GM23338 (cell line): ENCODE results near the gene STIM1. TPM values are rescaled to one million over a fixed set of nuclear protein-coding genes. Genes with fewer than 3 reads are reported as not detected.

Experiments used
- ATAC-seq: fragments of 200-7000 bp; cut with Tn5 transposase; 3 replicates; pipeline ENCODE4 v1.9.1; 2020
- DNase-seq: peaks from one replicate; pipeline ENCODE4 v3.0.0-alpha.2; 2015; ENCODE audit warnings: low spot score
- H2AFZ ChIP-seq: fragments of 200-600 bp; sonication (generic); 2 replicates; pipeline ENCODE4 v1.8.0; 2016; ENCODE audit warnings: antibody characterized with exemption, mild to moderate bottlenecking, moderate library complexity
- H3F3A ChIP-seq: fragments of 200-600 bp; sonication (generic); replicated peaks from 2 replicates; pipeline ENCODE4 v1.8.0; 2017; ENCODE audit warnings: antibody characterized with exemption, mixed run types, low read depth
- H3K27ac ChIP-seq: fragments of 200-600 bp; sonication (generic); 2 replicates; pipeline ENCODE4 v1.6.1; 2016; ENCODE audit warnings: low read depth
- H3K27me3 ChIP-seq: fragments of 200-600 bp; sonication (generic); 2 replicates; pipeline ENCODE4 v1.8.0; 2016; ENCODE audit warnings: mild to moderate bottlenecking, mixed run types, moderate library complexity; ENCODE audit not compliant: insufficient read depth
- H3K36me3 ChIP-seq: fragments of 200-600 bp; sonication (generic); 2 replicates; pipeline ENCODE4 v1.8.0; 2016; ENCODE audit warnings: mild to moderate bottlenecking; ENCODE audit not compliant: insufficient read depth
- H3K4me1 ChIP-seq: fragments of 200-600 bp; sonication (generic); 2 replicates; pipeline ENCODE4 v1.8.0; 2016; ENCODE audit warnings: mild to moderate bottlenecking, moderate library complexity; ENCODE audit not compliant: insufficient read depth
- H3K4me2 ChIP-seq: fragments of 200-600 bp; sonication (generic); 2 replicates; pipeline ENCODE4 v1.7.1; 2017; ENCODE audit warnings: mixed run types
- H3K4me3 ChIP-seq: fragments of 200-600 bp; sonication (generic); 2 replicates; pipeline ENCODE4 v1.6.1; 2016; ENCODE audit warnings: mixed run types
- H3K79me2 ChIP-seq: fragments of 200-600 bp; sonication (generic); replicated peaks from 2 replicates; pipeline ENCODE4 v1.8.0; 2017; ENCODE audit warnings: mild to moderate bottlenecking; ENCODE audit not compliant: insufficient read depth
- H3K9me2 ChIP-seq: fragments of 200-600 bp; sonication (generic); 2 replicates; pipeline ENCODE4 v1.8.0; 2017; ENCODE audit not compliant: insufficient read depth
- H4K20me1 ChIP-seq: fragments of 200-600 bp; sonication (generic); replicated peaks from 2 replicates; pipeline ENCODE4 v1.8.0; 2017; ENCODE audit warnings: mild to moderate bottlenecking; ENCODE audit not compliant: insufficient read depth
- H3K27ac Mint-ChIP-seq: 2 replicates; pipeline ENCODE4 v1.8.0; 2020; ENCODE audit warnings: inconsistent platforms, mild to moderate bottlenecking, moderate library complexity, mixed read lengths
- H3K27me3 Mint-ChIP-seq: 3 replicates; pipeline ENCODE4 v1.8.0; 2022; ENCODE audit warnings: low read depth, mild to moderate bottlenecking, moderate library complexity, mixed read lengths, inconsistent platforms; ENCODE audit not compliant: insufficient read depth, poor library complexity
- H3K36me3 Mint-ChIP-seq: 3 replicates; pipeline ENCODE4 v1.8.0; 2021; ENCODE audit warnings: low read depth, mild to moderate bottlenecking, inconsistent platforms, moderate library complexity, mixed read lengths
- H3K4me1 Mint-ChIP-seq: 3 replicates; pipeline ENCODE4 v1.8.0; 2020; ENCODE audit warnings: mild to moderate bottlenecking, inconsistent platforms, mixed read lengths
- H3K4me3 Mint-ChIP-seq: 3 replicates; pipeline ENCODE4 v1.8.0; 2021; ENCODE audit warnings: moderate library complexity, mild to moderate bottlenecking, inconsistent platforms, mixed read lengths
- H3K9me3 Mint-ChIP-seq: 3 replicates; pipeline ENCODE4 v1.8.0; 2020; ENCODE audit warnings: moderate library complexity, mild to moderate bottlenecking, inconsistent platforms, mixed read lengths
- CREB1 ChIP-seq: fragments of 250-450 bp; sonication (Bioruptor Pico); IDR thresholded peaks from 2 replicates; pipeline ENCODE4 v1.5.0; 2020; ENCODE audit warnings: low read depth, mild to moderate bottlenecking, moderate library complexity
- EZH2 ChIP-seq: fragments of 200-600 bp; sonication (generic); IDR thresholded peaks from one replicate; pipeline ENCODE4 v1.8.0; 2017; ENCODE audit warnings: antibody characterized with exemption, mild to moderate bottlenecking, low read depth; ENCODE audit not compliant: unreplicated experiment
- EZH2phosphoT487 ChIP-seq: fragments of 200-600 bp; sonication (generic); IDR thresholded peaks from one replicate; pipeline ENCODE4 v1.8.1; 2018; ENCODE audit warnings: antibody characterized with exemption; ENCODE audit not compliant: unreplicated experiment
- JUNB ChIP-seq: IDR thresholded peaks from one replicate; pipeline ENCODE4 v1.6.1; 2016; ENCODE audit warnings: antibody characterized with exemption; ENCODE audit not compliant: unreplicated experiment
- POLR2AphosphoS5 ChIP-seq: IDR thresholded peaks from 2 replicates; pipeline ENCODE4 v1.6.1; 2016; ENCODE audit warnings: antibody characterized with exemption, low read depth
- STAT1 ChIP-seq: IDR thresholded peaks from one replicate; pipeline ENCODE4 v1.6.1; 2016; ENCODE audit warnings: antibody characterized with exemption; ENCODE audit not compliant: unreplicated experiment
- ZNF114 ChIP-seq: fragments of 250-450 bp; sonication (Bioruptor Pico); IDR thresholded peaks from 2 replicates; pipeline ENCODE4 v1.5.0; 2020; ENCODE audit warnings: mild to moderate bottlenecking, moderate library complexity
- ZNF331 ChIP-seq: fragments of 250-450 bp; sonication (Bioruptor Pico); IDR thresholded peaks from 2 replicates; pipeline ENCODE4 v1.5.0; 2020; ENCODE audit warnings: low read depth, mild to moderate bottlenecking, moderate library complexity
- polyA plus RNA-seq: library from polyadenylated mRNA; unstranded; fragments of >200 nt; fragmentation: Nextera tagmentation; extraction: Ambion mirVana; gene quantifications from 2 replicates; pipeline ENCODE4 v1.2.1, GENCODE V29; 2016
- total RNA-seq: library from RNA; depleted of rRNA; stranded (reverse); fragments of >200 nt; shearing (Covaris generic); gene quantifications from 2 replicates; pipeline ENCODE4 v1.2.3, GENCODE V29; 2014
- TF ChIP-seq, protein P1 (sequence below): IDR thresholded peaks from 2 replicates; pipeline ENCODE4 v1.6.1; 2016; ENCODE audit warnings: antibody characterized with exemption
- TF ChIP-seq, protein P2 (sequence below), 2 experiments: fragments of 200-600 bp in 1 of 2; sonication (generic) in 1 of 2; conservative IDR thresholded peaks; 2 replicates each; pipeline versions ENCODE4 v1.5.1 to v1.6.1; 2016 to 2017; ENCODE audit warnings: antibody characterized with exemption in 2 of 2, low read depth in 2 of 2, mild to moderate bottlenecking in 2 of 2, moderate library complexity in 1 of 2
- TF ChIP-seq, protein P3 (sequence below): fragments of 250-450 bp; sonication (Bioruptor Pico); IDR thresholded peaks from 2 replicates; pipeline ENCODE4 v1.5.0; 2020; ENCODE audit warnings: mild to moderate bottlenecking, moderate library complexity
- TF ChIP-seq, protein P4 (sequence below): IDR thresholded peaks from one replicate; pipeline ENCODE4 v1.6.1; 2018; ENCODE audit warnings: antibody characterized with exemption; ENCODE audit not compliant: unreplicated experiment

The STIM1 gene
- total and polyA plus RNA-seq, 2 experiments from 2014 or later = 3.5 to 14.0 TPM

DNA sequence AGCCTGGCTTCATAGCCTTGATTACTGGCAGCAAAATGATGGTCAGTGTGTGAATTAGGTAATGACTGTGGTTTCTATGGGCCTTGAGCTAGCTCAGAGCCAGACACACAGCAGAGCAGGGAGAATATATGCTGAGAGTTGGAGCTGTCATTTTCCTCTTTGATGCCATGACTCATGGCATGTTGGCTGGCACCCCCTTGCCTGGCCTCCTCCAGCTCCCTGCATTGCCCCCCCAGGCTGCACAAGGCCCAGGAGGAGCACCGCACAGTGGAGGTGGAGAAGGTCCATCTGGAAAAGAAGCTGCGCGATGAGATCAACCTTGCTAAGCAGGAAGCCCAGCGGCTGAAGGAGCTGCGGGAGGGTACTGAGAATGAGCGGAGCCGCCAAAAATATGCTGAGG, 218.8 kb downstream of the STIM1 start (continued):
- TF ChIP-seq, protein P1, sequence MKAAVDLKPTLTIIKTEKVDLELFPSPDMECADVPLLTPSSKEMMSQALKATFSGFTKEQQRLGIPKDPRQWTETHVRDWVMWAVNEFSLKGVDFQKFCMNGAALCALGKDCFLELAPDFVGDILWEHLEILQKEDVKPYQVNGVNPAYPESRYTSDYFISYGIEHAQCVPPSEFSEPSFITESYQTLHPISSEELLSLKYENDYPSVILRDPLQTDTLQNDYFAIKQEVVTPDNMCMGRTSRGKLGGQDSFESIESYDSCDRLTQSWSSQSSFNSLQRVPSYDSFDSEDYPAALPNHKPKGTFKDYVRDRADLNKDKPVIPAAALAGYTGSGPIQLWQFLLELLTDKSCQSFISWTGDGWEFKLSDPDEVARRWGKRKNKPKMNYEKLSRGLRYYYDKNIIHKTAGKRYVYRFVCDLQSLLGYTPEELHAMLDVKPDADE = no peak
- TF ChIP-seq POLR2AphosphoS5 = no peak
- TF ChIP-seq EZH2 = no peak
- no peak for TF ChIP-seq STAT1
- TF ChIP-seq ZNF331 = no peak
- TF ChIP-seq, protein P2, sequence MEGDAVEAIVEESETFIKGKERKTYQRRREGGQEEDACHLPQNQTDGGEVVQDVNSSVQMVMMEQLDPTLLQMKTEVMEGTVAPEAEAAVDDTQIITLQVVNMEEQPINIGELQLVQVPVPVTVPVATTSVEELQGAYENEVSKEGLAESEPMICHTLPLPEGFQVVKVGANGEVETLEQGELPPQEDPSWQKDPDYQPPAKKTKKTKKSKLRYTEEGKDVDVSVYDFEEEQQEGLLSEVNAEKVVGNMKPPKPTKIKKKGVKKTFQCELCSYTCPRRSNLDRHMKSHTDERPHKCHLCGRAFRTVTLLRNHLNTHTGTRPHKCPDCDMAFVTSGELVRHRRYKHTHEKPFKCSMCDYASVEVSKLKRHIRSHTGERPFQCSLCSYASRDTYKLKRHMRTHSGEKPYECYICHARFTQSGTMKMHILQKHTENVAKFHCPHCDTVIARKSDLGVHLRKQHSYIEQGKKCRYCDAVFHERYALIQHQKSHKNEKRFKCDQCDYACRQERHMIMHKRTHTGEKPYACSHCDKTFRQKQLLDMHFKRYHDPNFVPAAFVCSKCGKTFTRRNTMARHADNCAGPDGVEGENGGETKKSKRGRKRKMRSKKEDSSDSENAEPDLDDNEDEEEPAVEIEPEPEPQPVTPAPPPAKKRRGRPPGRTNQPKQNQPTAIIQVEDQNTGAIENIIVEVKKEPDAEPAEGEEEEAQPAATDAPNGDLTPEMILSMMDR (conservative IDR thresholded peaks at IDR 0.05; ENCODE audit: low read depth in 2 of 2) = no peak
- no peak for TF ChIP-seq EZH2phosphoT487
- TF ChIP-seq ZNF114 (CRISPR knock-in tag) = no peak

DNA sequence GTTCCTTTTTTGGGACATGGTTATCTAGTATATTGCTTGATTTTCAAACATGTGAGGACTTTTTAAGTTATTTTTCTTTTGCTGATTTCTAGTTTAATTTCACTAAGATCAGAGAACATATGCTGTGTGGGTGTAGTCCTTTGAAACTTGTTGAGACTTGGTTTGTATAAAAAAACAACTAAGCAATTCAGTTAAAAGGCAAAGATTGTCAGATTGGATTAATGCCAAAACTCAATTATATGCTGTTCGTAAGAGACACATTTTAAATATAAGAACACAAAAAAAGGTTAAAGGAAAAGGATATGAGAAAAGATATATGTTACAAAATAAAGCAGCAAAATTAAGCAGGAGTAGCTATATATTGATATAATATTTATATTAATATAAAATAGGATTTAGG, 221.3 kb downstream of the STIM1 start:
- Histone ChIP-seq H2AFZ (no peak overlapping the region), H3F3A (no peaks in the 10 kb centered on the region), H3K79me2 (no peaks in the 10 kb centered on the region), H3K27me3 (no peaks in the 10 kb centered on the region), H3K4me1 (no peaks in the 10 kb centered on the region), H3K4me2 (no peak overlapping the region), H3K36me3 (no peaks in the 10 kb centered on the region), H3K4me3 (no peak overlapping the region), H4K20me1 (no peaks in the 10 kb centered on the region), H3K9me2 (no peaks in the 10 kb centered on the region), H3K27ac (no peak overlapping the region)
- Mint-ChIP-seq H3K27ac (no peak overlapping the region), H3K36me3 (no peaks in the 10 kb centered on the region), H3K9me3 (no peaks in the 10 kb centered on the region), H3K4me3 (no peak overlapping the region), H3K27me3 (peaks cover 4% of the 10 kb centered on the region), H3K4me1 (peaks cover 6% of the 10 kb centered on the region; the same call in 2 of the 3 replicates)
- DNase-seq = no peak
- ATAC-seq = no peak
- TF ChIP-seq, protein P3, sequence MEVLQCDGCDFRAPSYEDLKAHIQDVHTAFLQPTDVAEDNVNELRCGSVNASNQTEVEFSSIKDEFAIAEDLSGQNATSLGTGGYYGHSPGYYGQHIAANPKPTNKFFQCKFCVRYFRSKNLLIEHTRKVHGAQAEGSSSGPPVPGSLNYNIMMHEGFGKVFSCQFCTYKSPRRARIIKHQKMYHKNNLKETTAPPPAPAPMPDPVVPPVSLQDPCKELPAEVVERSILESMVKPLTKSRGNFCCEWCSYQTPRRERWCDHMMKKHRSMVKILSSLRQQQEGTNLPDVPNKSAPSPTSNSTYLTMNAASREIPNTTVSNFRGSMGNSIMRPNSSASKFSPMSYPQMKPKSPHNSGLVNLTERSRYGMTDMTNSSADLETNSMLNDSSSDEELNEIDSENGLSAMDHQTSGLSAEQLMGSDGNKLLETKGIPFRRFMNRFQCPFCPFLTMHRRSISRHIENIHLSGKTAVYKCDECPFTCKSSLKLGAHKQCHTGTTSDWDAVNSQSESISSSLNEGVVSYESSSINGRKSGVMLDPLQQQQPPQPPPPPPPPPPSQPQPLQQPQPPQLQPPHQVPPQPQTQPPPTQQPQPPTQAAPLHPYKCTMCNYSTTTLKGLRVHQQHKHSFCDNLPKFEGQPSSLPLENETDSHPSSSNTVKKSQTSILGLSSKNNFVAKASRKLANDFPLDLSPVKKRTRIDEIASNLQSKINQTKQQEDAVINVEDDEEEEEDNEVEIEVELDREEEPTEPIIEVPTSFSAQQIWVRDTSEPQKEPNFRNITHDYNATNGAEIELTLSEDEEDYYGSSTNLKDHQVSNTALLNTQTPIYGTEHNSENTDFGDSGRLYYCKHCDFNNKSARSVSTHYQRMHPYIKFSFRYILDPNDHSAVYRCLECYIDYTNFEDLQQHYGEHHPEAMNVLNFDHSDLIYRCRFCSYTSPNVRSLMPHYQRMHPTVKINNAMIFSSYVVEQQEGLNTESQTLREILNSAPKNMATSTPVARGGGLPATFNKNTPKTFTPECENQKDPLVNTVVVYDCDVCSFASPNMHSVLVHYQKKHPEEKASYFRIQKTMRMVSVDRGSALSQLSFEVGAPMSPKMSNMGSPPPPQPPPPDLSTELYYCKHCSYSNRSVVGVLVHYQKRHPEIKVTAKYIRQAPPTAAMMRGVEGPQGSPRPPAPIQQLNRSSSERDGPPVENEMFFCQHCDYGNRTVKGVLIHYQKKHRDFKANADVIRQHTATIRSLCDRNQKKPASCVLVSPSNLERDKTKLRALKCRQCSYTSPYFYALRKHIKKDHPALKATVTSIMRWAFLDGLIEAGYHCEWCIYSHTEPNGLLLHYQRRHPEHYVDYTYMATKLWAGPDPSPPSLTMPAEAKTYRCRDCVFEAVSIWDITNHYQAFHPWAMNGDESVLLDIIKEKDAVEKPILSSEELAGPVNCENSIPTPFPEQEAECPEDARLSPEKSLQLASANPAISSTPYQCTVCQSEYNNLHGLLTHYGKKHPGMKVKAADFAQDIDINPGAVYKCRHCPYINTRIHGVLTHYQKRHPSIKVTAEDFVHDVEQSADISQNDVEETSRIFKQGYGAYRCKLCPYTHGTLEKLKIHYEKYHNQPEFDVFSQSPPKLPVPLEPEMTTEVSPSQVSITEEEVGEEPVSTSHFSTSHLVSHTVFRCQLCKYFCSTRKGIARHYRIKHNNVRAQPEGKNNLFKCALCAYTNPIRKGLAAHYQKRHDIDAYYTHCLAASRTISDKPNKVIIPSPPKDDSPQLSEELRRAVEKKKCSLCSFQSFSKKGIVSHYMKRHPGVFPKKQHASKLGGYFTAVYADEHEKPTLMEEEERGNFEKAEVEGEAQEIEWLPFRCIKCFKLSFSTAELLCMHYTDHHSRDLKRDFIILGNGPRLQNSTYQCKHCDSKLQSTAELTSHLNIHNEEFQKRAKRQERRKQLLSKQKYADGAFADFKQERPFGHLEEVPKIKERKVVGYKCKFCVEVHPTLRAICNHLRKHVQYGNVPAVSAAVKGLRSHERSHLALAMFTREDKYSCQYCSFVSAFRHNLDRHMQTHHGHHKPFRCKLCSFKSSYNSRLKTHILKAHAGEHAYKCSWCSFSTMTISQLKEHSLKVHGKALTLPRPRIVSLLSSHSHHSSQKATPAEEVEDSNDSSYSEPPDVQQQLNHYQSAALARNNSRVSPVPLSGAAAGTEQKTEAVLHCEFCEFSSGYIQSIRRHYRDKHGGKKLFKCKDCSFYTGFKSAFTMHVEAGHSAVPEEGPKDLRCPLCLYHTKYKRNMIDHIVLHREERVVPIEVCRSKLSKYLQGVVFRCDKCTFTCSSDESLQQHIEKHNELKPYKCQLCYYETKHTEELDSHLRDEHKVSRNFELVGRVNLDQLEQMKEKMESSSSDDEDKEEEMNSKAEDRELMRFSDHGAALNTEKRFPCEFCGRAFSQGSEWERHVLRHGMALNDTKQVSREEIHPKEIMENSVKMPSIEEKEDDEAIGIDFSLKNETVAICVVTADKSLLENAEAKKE (CRISPR knock-in tag) = no peak
- TF ChIP-seq CREB1 (CRISPR knock-in tag) (no peak), ZNF114 (CRISPR knock-in tag) (no peak), JUNB (no peak), ZNF331 (no peak)
- TF ChIP-seq, protein P4, sequence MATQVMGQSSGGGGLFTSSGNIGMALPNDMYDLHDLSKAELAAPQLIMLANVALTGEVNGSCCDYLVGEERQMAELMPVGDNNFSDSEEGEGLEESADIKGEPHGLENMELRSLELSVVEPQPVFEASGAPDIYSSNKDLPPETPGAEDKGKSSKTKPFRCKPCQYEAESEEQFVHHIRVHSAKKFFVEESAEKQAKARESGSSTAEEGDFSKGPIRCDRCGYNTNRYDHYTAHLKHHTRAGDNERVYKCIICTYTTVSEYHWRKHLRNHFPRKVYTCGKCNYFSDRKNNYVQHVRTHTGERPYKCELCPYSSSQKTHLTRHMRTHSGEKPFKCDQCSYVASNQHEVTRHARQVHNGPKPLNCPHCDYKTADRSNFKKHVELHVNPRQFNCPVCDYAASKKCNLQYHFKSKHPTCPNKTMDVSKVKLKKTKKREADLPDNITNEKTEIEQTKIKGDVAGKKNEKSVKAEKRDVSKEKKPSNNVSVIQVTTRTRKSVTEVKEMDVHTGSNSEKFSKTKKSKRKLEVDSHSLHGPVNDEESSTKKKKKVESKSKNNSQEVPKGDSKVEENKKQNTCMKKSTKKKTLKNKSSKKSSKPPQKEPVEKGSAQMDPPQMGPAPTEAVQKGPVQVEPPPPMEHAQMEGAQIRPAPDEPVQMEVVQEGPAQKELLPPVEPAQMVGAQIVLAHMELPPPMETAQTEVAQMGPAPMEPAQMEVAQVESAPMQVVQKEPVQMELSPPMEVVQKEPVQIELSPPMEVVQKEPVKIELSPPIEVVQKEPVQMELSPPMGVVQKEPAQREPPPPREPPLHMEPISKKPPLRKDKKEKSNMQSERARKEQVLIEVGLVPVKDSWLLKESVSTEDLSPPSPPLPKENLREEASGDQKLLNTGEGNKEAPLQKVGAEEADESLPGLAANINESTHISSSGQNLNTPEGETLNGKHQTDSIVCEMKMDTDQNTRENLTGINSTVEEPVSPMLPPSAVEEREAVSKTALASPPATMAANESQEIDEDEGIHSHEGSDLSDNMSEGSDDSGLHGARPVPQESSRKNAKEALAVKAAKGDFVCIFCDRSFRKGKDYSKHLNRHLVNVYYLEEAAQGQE = no peak
- TF ChIP-seq, protein P1 = no peak
